ENCODE measurements around the gene RAG2. TPM values are rescaled to one million over a fixed set of nuclear protein-coding genes. Genes with fewer than 3 reads are reported as not detected.

RAG2 gene
- total and polyA plus RNA-seq, 4 donors, result not detected

DNA sequence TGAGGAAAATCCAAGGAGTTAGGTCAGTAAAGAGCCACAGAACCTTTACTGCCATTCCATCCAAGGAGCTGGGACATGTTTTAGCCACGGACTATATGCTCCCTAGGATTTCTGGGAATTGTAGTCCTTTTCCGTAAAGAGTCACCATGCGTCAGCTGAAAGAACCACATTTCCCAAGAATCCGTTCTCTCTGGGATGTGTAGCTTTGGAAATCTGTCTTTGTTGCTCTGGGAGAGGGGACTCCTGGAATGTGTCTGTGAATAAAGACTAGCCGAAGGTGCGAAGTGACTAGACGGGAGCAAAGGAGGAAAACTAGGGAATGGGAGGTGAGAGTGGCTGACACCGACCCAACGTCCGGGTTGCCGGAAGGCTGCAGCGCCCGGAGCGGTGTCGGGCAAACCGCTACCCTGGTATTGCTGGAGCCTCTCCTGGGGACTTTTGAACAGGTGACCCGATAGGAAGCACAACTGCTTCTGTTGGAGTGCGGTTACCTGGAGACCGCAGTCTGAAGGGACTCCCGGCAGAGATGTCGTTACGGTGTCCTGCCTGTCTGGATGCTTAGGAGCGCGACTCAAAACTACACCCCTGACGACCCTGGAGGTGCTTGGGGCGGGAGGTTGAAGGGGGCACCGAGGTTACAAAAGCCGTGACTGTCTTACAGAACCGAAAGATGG, 3.6 kb downstream of the RAG2 start, which contains the start of gene IFTAP:
Gene IFTAP (plus strand): TSS at position 187 of the 674 bp plus-strand sequence. CDS start 15,602 bp downstream, outside the sequence.
- DNase-seq (peak; percentile 74 to 98 (median 96)), ATAC-seq (ENCODE audit: insufficient read depth, low FRiP score) (peak; percentile 100)
- Histone ChIP-seq H3K27ac (ENCODE audit: low read depth in 1 of 2, low read length in 1 of 2) (peak within 1 kb of the TSS; percentile 27 to 82), H3K4me1 (ENCODE audit: control insufficient read depth in 5 of 5, insufficient read depth in 5 of 5, low read length in 5 of 5) (peaks cover 0 to 7% (median 2%) of the 10 kb centered on the region in 5 donors), H3K36me3 (ENCODE audit: control insufficient read depth in 4 of 4, insufficient read depth in 4 of 4, low read length in 4 of 4) (no peaks in the 10 kb centered on the region), H3K9ac (ENCODE audit: insufficient read depth in 1 of 2, low read length in 2 of 2) (peak within 1 kb of the TSS; percentile 53 to 86), H3K4me3 (peak within 1 kb of the TSS; percentile 82), H3K9me3 (ENCODE audit: control insufficient read depth in 4 of 4, insufficient read depth in 3 of 4, low read length in 3 of 4) (no peaks in the 10 kb centered on the region), H3K27me3 (ENCODE audit: control insufficient read depth in 3 of 3, insufficient read depth in 3 of 3, low read length in 2 of 3) (peaks cover 0 to 16% (median 13%) of the 10 kb centered on the region in 3 donors)
- TF ChIP-seq, protein P1, sequence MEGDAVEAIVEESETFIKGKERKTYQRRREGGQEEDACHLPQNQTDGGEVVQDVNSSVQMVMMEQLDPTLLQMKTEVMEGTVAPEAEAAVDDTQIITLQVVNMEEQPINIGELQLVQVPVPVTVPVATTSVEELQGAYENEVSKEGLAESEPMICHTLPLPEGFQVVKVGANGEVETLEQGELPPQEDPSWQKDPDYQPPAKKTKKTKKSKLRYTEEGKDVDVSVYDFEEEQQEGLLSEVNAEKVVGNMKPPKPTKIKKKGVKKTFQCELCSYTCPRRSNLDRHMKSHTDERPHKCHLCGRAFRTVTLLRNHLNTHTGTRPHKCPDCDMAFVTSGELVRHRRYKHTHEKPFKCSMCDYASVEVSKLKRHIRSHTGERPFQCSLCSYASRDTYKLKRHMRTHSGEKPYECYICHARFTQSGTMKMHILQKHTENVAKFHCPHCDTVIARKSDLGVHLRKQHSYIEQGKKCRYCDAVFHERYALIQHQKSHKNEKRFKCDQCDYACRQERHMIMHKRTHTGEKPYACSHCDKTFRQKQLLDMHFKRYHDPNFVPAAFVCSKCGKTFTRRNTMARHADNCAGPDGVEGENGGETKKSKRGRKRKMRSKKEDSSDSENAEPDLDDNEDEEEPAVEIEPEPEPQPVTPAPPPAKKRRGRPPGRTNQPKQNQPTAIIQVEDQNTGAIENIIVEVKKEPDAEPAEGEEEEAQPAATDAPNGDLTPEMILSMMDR (IDR thresholded peaks at IDR 0.05; ENCODE audit: control extremely low read depth, extremely low read depth), result no peak
- WGBS, 2 donors, result 0 to 1% methylated on average over 29 of the region's 29 CpGs

DNA sequence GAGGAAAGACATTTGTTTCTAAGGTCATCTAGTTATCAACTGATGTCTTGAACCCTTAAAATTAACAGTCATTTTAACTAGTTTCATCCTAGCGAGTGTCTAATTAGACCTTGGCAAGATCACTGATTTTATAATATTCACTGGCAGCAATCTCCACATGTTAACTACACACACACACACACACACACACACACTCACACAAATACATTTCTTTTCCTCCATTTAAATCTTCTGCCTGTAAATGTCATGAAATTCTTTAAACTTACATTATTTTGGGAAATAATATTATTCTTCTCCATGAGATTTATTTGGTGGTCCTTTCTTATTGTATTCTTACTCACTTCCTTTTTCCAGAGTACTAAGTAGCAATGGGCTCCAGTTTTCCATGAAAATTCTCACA, 6.6 kb downstream of the RAG2 start:
- ATAC-seq (ENCODE audit: insufficient read depth, low FRiP score) (no peak), DNase-seq (no peak)
- no peaks in the 10 kb centered on the region for H3K36me3 ChIP-seq (ENCODE audit: control insufficient read depth in 4 of 4, insufficient read depth in 4 of 4, low read length in 4 of 4)
- TF ChIP-seq, protein P1 (IDR thresholded peaks at IDR 0.05; ENCODE audit: control extremely low read depth, extremely low read depth), result no peak
- 43 to 74% methylated on average over 1 of the region's 1 CpG for WGBS, 2 donors
- H3K4me3 ChIP-seq, result no peak overlapping the region
- H3K9me3 ChIP-seq (ENCODE audit: control insufficient read depth in 4 of 4, insufficient read depth in 3 of 4, low read length in 3 of 4), result no peaks in the 10 kb centered on the region
- peaks cover 0 to 26% (median 24%) of the 10 kb centered on the region in 3 donors for H3K27me3 ChIP-seq (ENCODE audit: control insufficient read depth in 3 of 3, insufficient read depth in 3 of 3, low read length in 2 of 3)
- no peak overlapping the region for H3K9ac ChIP-seq (ENCODE audit: insufficient read depth in 1 of 2, low read length in 2 of 2)
- peaks cover 0 to 7% (median 2%) of the 10 kb centered on the region in 5 donors for H3K4me1 ChIP-seq (ENCODE audit: control insufficient read depth in 5 of 5, insufficient read depth in 5 of 5, low read length in 5 of 5)
- H3K27ac ChIP-seq (ENCODE audit: low read depth in 1 of 2, low read length in 1 of 2), result no peak overlapping the region

DNA sequence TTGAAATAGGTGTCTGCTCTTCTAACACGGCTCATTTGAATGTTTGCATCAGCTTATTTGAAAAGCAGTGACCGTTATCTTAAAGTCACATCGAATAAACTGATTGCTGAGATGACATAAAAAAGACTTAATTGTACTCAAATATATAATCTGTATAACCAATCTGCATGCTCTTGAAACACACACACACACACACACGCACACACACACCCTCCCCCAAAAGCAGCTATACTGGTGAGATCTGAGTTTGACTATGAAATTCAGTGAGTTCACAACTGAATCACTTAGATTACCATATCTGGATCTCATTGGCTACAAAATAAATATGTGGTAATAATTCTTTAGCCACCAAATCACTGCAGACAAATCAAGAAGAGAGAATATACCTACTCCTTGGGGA, 7.5 kb downstream of the RAG2 start:
- WGBS, 2 donors, result 57 to 70% methylated on average over 4 of the region's 4 CpGs
- Histone ChIP-seq H3K36me3 (ENCODE audit: control insufficient read depth in 4 of 4, insufficient read depth in 4 of 4, low read length in 4 of 4) (no peaks in the 10 kb centered on the region), H3K9ac (ENCODE audit: insufficient read depth in 1 of 2, low read length in 2 of 2) (no peak overlapping the region), H3K27me3 (ENCODE audit: control insufficient read depth in 3 of 3, insufficient read depth in 3 of 3, low read length in 2 of 3) (peaks cover 0 to 26% (median 24%) of the 10 kb centered on the region in 3 donors), H3K9me3 (ENCODE audit: control insufficient read depth in 4 of 4, insufficient read depth in 3 of 4, low read length in 3 of 4) (no peaks in the 10 kb centered on the region), H3K4me1 (ENCODE audit: control insufficient read depth in 5 of 5, insufficient read depth in 5 of 5, low read length in 5 of 5) (peaks cover 0 to 4% (median 2%) of the 10 kb centered on the region in 5 donors), H3K27ac (ENCODE audit: low read depth in 1 of 2, low read length in 1 of 2) (no peak overlapping the region), H3K4me3 (no peak overlapping the region)
- TF ChIP-seq, protein P1 (IDR thresholded peaks at IDR 0.05; ENCODE audit: control extremely low read depth, extremely low read depth), result no peak
- ATAC-seq (ENCODE audit: insufficient read depth, low FRiP score) (no peak), DNase-seq (no peak)
